SKM-1 (cell line): Measurements from ENCODE around the gene PITPNM3.

Experiments used
- DNase-seq: peaks from one replicate; lab custom pipeline; 2025; ENCODE audit not compliant: unreplicated experiment; lab: John Stamatoyannopoulos, UW

PITPNM3 gene

DNA sequence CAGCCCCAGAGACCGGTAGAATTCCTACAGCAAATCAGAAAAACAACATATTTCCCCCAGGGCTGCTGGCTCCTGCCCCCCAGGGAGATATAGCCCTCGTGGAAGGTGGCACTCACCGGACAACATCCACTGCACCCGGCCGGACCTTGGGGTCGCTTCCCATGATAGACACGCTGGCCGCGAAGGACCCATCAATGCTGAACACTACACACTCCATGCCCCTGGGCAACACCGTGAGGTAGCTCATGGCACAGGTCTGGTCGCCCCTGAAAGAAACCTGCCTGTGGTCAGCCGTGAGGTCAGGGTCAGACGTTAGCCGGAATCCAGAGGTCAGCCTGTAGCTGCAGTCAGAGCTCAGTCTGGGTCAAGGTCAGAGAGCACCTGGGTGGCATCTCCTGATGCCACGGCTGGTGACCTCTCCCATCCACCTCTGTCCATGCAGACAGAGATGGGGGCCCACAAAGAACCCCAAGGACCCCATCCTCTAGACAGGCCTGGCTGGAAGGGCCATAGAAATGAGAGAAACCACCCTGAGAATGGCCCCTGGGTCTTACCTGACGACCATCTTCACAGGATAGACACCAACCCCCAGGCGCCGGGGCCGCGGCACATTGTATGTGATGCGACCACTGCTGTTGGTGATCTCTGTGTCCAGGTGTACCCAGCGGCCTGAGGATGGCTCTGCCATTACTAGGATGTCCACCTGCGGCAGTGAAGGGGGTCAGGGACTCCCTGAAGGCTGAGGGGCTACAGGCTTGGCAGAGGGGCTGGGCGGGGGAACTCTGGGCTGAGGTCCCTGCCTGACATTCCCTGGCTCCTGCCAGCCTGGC is 92.5 kb downstream of the PITPNM3 start:
- no peak for DNase-seq

DNA sequence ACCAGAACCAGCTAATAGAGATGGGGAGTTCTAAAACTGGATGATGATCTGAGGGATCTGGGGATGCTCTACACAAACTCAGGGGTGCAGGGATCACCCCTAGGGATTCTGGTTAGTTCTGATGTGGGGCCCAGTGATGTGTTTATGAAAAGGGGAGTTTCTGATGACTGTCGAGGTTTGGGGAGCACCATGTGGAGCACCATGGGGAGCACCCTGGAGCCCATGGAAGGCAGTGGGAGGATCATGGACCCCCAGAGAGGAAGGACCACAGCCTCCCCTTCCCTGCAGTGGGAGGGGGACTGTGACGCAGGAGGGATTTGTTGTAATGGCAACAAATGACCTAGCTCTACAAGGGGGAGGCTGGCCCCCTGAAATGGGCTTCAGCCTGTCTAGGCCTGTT is 93.7 kb downstream of the PITPNM3 start:
- DNase-seq = no peak

DNA sequence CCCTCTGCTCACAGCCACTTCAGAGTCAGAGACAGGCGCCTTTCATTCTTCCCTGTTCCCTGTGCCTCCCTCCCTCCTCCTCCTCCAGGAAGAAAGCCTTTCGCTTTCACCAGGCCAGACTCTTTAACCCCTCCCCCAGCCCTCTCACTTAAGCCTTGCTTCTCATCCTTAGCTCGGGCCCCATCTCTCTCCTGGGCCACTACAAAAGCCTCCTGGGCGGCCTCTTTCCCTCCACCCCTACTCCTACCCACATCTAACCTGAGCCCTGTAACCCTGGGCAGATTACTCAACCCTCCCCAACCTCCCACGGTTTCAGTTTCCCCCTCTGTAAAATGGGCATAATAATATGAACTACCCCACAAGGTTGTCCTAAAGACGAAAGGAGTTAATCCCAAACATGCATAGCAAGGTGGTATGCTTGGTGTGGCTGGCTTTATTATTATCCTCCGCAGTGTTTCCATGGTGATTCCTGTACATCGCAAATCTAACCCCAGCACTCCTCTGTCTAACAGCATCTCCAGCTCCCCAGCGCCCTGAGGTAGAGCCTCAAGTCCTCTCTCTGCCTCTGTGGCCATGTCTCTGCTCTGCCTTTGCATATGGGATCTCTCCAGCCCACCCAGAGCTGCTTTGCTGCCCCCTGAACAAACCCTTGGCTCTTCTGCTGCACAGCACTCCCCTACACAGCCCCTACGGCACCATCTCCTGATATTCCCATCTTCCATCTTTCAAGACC is 94.4 kb downstream of the PITPNM3 start:
- DNase-seq = no peak

DNA sequence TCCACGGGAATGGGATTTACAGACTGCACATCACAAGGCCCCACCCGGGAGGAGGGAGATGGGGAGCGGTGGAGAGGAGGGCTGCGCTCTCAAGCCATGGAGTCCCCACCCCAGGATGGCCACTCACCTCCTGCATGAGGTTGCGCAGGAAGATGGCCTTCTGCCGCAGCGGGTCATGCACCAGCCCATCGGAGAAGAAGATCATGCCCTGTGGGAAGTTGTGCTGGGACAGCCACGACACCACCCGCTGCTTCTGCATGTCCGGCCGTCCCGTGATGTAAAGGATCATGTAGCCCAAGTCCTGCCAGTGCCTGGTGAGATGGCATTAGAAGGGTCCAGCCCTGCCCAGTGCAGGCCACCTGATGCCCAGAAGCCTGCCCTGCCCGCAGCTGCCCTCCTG is 95.1 kb downstream of the PITPNM3 start:
- DNase-seq = no peak

DNA sequence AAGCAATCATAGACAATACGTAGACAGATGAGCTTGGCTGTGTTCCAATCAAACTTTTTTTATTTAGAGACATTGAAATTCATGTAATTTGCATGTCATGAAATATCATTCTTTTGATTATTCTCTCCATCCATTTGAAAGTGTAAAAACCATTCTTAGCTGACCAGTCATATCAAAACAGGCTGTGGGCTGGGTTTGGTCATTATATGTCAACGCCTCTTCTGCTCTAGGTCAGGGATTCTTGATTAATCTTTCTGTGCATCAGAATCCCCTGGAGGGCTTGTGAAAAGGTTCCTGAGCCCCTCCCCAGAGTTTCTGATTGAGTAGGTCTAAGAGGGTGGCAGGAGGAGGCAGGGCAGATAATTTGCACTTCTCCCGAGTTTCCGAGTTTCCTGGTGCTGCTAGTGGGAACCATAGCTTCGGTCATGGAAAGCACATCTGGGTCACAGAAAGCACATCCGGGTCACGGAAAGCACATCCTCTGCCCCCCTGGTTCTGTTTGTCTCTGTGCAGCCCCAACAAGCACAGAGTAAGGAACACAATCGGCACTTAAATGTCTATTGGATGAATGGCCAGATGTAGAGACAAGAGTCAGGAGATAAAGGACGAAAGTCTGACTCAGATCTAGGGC is 95.7 kb downstream of the PITPNM3 start:
- no peak for DNase-seq

DNA sequence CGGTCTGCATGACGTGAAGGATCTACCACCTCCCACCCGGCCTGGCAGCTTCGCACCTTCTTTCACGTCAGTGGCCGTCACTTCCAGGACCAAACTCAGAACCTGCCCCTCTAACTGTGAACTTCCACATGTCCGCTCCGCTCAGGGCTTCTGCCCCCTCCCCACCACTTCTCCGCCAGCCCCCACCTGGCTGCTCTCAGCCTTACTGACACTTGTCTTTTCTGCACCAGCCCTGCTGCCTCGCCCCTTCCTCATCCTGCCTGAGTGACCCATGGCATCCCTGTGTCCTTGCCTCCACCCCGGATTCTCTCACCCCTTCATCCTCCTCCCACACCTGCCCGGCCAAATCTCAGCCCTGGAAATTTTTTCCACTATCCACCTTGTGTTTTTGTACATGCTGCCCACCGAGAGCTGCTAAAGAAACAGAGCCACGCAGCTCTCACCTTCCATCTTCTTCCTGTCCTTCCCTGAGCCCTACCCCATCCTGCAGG is 97.8 kb downstream of the PITPNM3 start:
- no peak for DNase-seq

DNA sequence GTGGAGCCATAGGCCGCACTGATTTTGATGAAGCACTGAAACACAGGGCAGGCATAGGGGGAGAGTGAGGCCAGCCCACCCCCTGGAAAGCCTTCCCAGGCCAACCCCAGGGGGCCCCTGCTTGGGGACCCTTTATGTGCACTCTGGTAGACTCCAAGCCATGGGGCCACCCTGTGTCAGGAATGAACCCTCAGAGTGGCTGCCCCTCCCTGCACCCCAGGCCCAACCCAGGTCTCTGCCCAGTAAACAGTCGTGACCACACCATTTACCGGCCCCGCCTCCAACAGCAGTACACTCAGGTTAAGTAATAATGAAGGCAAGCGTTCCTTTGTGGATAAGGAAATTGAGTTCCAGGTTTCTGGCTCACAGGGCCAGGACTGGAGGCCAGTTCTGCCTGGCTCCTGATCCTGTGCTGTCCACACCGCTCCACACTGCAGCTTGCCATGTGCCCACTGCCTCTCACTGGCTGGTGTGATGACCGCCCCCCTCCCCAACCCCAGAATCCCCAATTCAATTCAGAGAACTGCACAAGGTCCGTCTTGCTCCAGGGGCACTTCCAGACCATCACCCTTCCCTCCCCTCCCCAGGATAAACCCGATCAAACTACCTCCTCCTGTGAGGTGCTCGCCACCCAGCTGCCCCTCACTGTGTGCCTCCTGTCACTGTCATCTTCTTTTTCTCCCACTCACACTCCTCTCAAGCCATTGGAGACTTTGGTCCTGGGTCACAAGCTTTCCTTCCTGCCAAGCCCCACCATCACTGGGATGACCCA is 98.5 kb downstream of the PITPNM3 start:
- DNase-seq = no peak

DNA sequence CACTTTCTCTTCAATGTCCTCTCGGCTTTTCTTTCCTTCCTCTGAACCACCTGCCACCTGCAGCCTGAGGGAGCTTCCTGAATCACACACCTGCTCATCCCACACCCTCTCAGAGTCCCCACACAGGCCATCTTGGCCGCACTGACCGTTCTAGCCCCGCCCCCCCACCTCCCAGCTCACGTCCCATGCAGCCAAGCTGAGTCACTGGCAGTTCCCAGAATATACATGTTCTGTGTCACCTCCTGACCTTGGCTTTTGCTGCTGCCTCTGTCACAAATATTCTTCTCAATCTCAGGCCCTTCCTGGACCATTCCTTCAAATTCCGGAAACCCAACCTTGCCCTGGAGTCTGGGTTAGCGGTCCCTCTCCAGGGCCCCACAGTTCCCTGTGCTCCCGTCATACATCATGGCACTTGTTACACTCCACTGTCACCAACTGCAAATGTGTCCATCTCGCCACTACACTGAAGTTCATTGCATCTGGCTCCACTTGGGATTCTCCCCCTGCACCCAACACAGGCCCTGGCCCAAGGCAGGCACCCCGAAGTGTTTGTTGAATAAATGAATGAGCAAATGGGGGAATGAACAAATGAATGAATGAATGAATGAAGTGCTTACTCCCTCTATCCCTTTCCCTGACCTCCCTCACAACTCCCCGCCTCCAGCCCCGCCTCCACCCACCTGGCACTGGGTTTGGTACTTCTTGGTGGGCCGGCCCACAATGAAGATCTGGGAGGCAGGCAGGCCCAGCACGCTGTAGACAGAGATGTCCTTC is 99.3 kb downstream of the PITPNM3 start:
- no peak for DNase-seq

DNA sequence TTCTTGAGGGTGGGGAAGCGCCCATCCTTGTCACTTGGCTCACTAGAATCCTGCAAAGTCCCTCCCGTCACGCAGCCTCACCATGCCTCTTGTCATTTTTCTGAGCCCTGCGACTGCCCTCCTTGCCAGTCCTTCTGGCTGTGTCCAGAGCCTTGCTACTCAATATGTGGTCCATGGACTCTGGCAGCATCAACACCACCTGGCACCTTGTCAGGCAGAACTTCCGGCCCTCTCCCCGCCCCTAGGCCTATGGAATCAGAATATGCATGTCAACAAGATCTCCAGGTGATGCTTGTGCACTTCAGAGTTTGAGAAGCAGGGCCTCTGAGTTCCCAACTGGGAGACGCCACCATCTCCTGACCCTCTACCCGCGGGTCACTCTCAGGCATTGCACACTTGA is 100.0 kb downstream of the PITPNM3 start:
- no peak for DNase-seq

DNA sequence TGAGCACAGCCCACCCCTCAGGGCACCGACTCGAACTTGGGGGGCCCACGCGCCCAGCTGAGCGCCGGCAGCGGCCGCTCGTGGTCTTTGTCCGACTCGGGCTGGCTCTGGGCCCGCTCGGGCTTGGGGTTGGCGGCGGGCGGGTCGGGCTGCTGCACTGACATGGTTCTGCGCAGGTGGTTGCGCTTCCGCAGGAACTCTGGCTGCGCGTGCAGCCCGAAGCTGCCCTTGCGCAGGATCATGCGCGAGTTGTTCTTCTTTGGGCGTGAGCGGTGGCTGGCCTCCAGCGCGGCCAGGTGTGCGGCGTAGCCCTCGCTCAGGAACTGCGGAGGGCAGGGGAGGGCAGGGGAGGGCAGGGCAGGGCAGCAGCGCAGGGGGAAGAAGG is 101.0 kb downstream of the PITPNM3 start:
- no peak for DNase-seq

DNA sequence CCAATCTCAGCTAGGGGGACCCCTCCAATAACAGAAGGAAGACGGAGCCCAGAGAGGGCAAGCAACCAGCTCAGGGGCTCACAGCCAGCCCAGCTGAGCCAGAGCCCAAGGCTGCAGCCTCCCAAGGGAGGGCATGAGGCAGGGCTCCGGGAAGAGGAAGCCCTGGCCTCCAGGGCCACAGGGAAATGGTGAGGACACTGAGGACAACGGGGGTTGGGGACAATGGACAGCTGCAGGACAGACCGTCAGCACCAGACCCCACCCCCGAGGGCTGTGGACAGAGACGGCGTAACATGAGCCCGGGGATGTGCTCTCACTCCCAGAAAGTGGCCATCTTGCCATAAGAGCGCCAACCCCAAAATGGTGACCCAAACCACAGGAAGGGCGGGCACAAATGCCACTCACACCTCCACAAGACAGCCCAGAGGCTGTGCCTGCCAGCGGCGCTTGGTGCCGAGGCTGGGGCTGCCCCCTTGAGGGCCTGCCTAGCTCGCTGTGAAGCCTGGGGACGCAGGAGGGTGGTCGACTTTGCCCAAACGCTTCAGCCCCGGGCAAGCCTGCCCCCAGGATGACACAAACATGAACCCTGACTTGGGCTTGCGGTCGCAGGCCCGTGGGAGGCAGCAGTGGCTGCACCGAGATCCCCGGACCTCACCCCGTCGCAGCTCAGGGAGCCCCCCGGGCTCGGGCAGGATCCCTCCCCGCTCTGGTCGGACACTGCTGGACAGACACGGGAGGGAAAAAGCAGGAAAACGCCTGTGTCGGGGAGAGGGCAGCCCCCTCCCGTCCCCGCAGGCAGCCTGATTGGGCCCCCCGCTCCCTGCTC is 101.6 kb downstream of the PITPNM3 start:
- DNase-seq = no peak

DNA sequence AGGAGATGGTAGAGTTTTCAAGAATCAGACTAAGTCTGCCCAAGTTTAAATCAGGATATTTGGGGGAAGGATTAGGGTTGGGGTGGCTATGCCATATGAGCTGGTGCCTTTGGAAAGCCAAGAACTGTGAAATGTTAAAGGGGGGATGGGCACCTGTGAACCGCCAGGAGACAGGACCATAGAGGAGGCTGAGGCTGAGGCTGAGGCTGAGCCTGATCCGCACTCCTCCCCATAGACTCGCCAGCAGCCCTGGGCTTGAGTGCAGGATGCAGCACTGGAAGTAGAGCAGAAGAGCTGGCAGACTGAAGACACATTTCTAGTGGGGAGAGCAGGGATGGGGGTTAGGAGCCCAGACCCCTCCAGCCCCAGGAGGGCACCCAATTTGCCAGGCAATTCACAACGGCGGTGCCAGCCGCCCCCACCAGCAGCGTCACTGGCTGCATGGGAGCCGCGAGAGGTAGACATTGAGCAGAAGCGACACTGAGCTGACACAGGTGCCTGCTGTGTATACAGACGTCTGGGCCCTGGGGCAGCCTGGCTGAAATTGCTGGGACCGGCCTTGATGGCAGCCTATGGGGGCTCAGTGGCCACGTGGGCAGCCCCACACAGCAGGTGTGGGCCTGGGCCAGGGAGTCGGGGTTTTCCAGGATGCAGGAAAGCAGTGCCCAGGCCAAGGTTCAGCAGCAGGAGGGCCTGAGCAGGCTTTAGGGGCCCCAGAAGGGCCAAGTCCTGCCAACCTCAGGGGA is 102.9 kb downstream of the PITPNM3 start:
- DNase-seq = no peak

DNA sequence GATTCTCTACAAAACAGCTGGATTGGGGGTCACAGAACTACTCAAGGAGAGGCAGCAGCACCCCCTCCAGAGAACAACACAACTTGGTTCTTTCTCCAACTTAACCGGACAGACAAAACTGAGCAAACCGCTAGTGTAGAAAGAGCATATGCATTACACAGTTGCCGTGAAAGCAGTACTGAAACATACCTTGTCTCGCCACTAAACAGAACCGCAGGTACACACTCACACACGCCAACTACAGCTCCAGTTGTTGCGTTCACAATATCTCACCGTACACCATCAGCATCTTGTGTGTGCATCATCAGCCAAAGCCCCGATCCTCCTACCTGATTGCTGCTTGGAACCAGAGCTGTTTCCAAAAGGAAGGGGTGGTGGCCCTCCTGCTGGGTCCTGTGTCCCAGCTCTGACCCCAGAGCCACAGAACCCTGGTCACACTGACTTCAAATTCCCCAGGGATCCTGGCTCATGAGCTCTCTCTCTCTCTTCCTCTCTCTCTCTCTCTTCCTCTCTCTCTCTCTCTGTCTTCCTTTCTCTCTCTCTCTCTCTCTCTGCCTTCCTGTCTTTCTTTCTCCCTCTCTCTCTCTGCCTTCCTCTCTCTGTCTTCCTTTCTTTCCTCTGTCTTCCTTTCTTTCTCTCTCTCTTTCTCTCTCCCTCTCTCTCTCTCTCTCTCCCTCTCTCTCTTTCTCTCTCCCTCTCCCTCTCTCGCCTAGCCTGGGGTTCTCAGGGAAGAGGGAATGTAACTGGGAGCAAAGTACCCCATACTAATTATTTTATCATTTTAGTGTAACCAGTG is 103.7 kb downstream of the PITPNM3 start:
- DNase-seq = no peak

DNA sequence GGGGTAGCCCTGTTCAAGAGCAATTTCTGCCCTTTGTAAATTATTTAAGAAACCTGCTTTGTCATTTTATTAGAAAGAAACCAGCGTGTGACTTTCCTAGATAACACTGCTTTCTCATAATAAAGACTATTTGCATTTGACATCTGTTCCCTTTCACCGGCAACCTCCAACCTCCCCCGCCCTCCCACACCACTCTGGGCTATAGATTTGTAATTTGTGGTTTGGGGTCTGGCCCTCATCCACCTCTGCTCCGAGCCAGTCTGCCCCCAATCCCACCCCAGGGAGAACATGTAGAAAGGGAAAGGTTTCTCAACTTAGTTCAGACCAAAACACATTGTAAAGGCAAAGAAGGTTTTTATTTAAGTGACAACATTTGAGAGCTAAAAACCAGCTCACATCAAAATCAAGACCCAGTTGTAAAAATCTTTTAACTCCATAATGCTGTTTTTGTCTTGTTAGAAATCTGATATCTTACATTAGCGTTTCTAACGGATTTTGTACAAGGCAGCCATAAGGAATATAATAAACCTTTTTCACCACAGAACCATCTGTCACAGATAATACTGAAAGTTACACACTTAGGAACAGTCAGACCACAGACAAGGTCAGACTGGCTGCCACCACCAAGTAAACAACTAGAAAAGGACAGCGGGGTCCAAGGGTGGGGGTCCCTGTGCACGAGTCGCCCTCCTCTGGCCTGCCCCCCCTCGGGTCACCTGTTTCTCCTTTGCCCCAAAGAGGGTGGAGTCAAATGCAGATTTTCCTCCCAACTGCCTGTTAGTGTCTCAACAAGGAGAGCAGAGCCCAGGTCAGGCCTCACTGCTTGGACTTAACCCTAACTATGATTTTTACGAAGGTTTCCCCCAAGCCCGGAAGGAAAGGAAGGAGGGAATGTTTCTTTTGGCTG is 105.2 kb downstream of the PITPNM3 start:
- no peak for DNase-seq

DNA sequence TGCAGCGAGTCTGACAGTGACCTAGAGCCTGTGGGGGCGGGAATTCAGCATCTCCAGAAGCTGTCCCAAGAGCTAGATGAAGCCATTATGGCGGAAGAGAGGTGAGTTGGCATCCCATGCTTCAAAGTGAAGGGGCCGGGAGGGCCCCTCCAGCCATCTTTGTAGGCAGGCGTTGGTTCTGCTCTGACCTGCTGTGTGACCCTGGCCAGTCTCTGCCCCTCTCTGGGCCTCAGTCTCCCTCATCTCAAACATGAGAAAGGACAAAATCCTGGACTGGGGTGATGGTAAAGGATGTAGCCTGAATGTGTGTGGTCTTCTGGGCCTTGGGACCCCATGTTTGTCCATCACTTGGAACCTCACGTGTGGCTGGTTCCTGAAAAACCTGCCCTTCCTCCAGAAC is 107.0 kb downstream of the PITPNM3 start:
- DNase-seq = no peak

DNA sequence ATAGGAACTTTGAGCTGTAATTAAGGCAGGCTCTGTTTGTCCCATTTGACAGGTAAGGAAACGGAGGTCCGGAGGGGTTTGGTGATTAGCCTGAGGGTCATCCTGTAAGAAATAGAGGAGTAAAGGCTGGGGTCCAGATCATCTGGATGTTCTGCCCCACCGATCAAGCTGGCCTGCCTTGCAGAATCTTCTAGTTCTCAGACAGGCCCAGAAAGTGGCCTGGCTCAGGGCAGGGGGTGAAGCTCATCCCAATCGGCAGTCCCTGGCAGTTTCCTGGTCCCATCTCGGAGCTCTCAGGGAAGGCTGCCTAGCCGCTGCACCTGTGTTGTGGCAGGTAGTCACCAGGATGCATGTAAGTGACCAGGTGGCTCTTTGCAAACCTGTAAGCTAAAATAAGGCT is 107.9 kb downstream of the PITPNM3 start:
- DNase-seq = no peak

DNA sequence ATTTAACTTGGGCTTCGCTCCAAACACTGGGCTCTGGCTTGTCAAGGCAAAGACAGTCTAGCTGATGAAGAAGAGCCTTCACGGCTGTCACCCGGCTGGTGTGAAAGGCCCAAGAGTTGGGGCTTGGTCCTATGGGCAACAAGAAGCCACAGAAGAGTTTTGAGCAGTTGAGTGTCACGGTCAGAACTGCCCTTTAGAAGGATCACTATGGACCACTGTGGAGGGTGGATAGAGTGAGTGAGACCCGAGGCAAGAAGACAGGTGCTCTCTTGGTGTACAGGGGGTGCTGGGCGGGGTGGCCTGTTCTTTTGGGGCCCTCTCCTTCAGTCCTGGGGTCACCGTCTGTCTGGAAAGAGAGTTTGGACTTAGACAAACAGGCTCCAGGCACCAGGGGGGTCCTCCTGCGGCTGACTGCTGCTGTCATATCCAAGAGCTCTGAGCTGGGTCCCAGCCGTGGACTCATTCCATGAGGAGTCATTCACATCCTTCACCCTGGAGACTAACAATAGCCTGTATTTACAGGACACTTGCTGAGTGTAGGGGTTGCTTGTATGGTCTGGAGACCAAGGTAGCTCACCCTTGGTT is 109.7 kb downstream of the PITPNM3 start:
- DNase-seq = no peak
